GM19372 (cell line): Measurements from ENCODE around the gene DNAJA3.

ENCODE experiments used
- ATAC-seq: cut with Tn5 transposase; IDR thresholded peaks from one replicate; pipeline ENCODE4 v1.9.1; 2021; ENCODE audit warnings: mild to moderate bottlenecking, low read depth, moderate library complexity; ENCODE audit not compliant: unreplicated experiment

DNAJA3 gene

DNA sequence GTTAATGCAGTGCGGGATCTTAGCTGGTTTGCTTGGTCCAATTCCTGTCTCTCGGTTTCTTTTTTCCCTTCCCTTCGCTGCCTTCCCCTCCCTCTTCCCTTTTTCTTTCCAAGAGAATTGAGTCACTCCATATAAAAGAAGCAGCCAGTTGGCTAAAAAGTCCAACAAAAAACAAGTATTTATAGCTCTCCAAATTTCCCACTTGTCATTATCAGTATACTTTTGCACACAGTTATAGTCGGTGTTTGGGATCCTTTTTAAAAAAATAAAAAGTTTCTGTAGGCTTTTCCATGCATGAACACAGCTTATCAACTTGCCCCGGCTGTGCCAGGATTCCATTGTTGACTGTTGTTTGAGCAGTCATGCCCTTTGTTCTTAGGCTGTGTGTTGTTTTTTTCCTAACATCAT lies 75.4 kb downstream of the DNAJA3 start:
- no peak for ATAC-seq

DNA sequence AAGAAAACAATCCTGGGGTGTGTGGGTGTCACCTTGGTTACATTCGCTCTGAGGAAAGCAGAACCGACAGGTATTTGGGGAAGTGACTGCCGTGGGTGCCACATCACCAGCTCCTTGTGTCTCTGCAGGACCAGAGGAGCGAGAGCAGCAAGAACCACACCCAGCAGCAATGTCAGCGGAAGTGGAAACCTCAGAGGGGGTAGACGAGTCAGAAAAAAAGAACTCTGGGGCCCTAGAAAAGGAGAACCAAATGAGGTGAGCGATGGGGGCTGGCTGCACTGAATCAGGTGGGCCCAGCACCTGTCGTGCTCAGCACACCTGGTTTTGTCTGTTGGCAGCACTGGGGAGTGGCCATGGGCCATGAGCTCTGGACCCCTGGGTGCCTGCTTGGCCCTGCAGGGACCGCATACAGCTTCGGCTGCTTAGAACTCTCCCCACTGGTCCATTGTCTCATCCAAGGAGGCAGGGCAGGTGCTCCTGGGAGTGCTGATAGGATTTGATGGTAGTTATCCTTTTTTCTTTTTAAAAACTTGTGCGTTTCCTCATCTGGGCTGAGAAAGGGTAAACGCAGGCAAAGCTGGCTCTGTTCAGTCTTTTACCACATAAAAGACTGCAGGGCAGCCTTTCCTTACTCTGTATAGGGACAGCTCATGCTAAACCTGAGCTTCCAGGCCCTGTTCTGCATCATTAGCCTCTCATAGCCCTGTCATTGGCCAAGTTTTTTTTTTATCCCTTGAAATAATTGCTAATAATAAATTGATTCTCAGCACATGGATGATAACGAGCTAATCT lies 79.9 kb downstream of the DNAJA3 start:
- ATAC-seq, result peak; percentile 80
